HL-60 (cell line): Measurements from ENCODE around the gene EXOSC7.

Experiments
- DNase-seq, 2 experiments: peaks; one replicate each; pipeline ENCODE4 v3.0.0-alpha.2; 2010 to 2020; ENCODE audit warnings: low read depth in 1 of 2, low spot score in 1 of 2
- H3K27ac ChIP-seq: fragments of 250-450 bp; sonication (Bioruptor Pico); replicated peaks from 2 replicates; pipeline ENCODE4 v1.5.1; 2020; ENCODE audit warnings: mild to moderate bottlenecking, moderate library complexity
- H3K27me3 ChIP-seq: fragments of 250-450 bp; sonication (Bioruptor Pico); 2 replicates; pipeline ENCODE4 v1.5.1; 2021; ENCODE audit warnings: mild to moderate bottlenecking, moderate library complexity; ENCODE audit not compliant: insufficient read depth, poor library complexity, severe bottlenecking
- H3K4me3 ChIP-seq: replicated peaks from 2 replicates; pipeline ENCODE4 v1.5.1; 2011; ENCODE audit warnings: mild to moderate bottlenecking, control low read depth, low read length; ENCODE audit not compliant: insufficient read depth
- CTCF ChIP-seq: IDR thresholded peaks from one replicate; pipeline ENCODE4 v1.5.1; 2011; ENCODE audit warnings: low read length, control low read depth, inconsistent platforms; ENCODE audit not compliant: insufficient read depth
- GABPA ChIP-seq: IDR thresholded peaks from 2 replicates; pipeline ENCODE4 v1.6.1; 2012; ENCODE audit warnings: low read depth
- POLR2AphosphoS5 ChIP-seq: IDR thresholded peaks from 2 replicates; pipeline ENCODE4 v1.6.1; 2012; ENCODE audit warnings: low read depth
- SPI1 ChIP-seq: IDR thresholded peaks from 2 replicates; pipeline ENCODE4 v1.6.1; 2012; ENCODE audit warnings: low read depth, mild to moderate bottlenecking, borderline replicate concordance
- TF ChIP-seq, protein P1 (sequence below): IDR thresholded peaks from 2 replicates; pipeline ENCODE4 v1.6.1; 2012; ENCODE audit warnings: low read depth; ENCODE audit not compliant: insufficient replicate concordance

EXOSC7 gene

DNA sequence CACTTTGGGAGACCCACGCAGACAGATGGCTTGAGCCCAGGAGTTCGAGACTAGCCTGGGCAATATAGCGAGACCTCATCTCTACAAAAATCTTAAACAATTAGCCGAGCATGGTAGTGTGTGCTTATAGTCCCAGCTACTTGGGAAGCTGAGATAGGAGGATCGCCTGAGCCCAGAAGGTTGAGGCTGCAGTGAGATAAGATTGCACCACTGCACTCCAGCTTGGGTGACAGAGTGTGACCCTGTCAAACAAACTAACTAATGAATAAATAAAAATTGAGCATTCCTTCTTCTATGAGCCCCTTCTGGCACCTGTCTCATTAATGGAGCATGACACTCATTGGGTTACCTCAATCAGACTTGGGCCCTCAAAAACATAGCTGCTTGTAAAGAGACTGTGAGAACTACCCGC is 7.6 kb upstream of the EXOSC7 start:
- DNase-seq: no peak
- Histone ChIP-seq H3K27ac (peak overlapping the region; percentile 89), H3K4me3 (no peak overlapping the region), H3K27me3 (no peaks in the 10 kb centered on the region)
- no peak for TF ChIP-seq POLR2AphosphoS5
- TF ChIP-seq SPI1: no peak
- TF ChIP-seq CTCF: no peak
- TF ChIP-seq, protein P1, sequence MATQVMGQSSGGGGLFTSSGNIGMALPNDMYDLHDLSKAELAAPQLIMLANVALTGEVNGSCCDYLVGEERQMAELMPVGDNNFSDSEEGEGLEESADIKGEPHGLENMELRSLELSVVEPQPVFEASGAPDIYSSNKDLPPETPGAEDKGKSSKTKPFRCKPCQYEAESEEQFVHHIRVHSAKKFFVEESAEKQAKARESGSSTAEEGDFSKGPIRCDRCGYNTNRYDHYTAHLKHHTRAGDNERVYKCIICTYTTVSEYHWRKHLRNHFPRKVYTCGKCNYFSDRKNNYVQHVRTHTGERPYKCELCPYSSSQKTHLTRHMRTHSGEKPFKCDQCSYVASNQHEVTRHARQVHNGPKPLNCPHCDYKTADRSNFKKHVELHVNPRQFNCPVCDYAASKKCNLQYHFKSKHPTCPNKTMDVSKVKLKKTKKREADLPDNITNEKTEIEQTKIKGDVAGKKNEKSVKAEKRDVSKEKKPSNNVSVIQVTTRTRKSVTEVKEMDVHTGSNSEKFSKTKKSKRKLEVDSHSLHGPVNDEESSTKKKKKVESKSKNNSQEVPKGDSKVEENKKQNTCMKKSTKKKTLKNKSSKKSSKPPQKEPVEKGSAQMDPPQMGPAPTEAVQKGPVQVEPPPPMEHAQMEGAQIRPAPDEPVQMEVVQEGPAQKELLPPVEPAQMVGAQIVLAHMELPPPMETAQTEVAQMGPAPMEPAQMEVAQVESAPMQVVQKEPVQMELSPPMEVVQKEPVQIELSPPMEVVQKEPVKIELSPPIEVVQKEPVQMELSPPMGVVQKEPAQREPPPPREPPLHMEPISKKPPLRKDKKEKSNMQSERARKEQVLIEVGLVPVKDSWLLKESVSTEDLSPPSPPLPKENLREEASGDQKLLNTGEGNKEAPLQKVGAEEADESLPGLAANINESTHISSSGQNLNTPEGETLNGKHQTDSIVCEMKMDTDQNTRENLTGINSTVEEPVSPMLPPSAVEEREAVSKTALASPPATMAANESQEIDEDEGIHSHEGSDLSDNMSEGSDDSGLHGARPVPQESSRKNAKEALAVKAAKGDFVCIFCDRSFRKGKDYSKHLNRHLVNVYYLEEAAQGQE: no peak
- TF ChIP-seq GABPA: no peak

GRCh38 chr3:44969154-44969827 is 6.8 kb upstream of the EXOSC7 start:
- H3K4me3 ChIP-seq: no peak overlapping the region
- DNase-seq: peak; percentile 75 to 88
- H3K27me3 ChIP-seq: no peaks in the 10 kb centered on the region
- TF ChIP-seq SPI1: peak; percentile 97
- TF ChIP-seq CTCF: peak; percentile 4
- TF ChIP-seq POLR2AphosphoS5: peak; percentile 62
- no peak for TF ChIP-seq GABPA
- TF ChIP-seq, protein P1: no peak
- peak overlapping the region; percentile 89 for H3K27ac ChIP-seq

DNA sequence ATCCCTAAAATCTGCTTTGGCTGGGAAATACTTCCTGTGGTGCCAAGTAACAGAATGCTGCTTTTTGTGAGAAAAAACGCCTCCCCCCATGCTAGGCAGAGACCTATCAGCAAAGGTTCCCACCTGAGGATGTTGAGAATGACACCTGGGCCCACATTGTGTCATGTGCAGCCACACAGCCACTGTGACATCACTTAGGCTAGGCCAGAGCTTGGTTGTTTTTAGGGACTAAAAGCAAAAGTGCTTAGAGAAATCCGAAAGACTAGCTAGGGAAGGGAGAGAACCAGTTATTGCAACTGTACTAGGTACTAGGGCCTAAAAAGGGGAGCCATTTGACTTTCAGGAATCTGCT is 6.2 kb upstream of the EXOSC7 start:
- no peak for DNase-seq
- peak overlapping the region; percentile 89 for H3K27ac ChIP-seq
- no peaks in the 10 kb centered on the region for H3K27me3 ChIP-seq
- H3K4me3 ChIP-seq: no peak overlapping the region
- TF ChIP-seq SPI1 (no peak), CTCF (no peak), POLR2AphosphoS5 (no peak), GABPA (no peak)
- TF ChIP-seq, protein P1: no peak
